K562 (cell line): Measurements from ENCODE around the gene SLC41A3. TPM values are rescaled to one million over a fixed set of nuclear protein-coding genes. Genes with fewer than 3 reads are reported as not detected.

ENCODE experiments used
- ATAC-seq: fragments of 200-7000 bp; cut with Tn5 transposase; 3 replicates; pipeline ENCODE4 v1.9.1; 2020; ENCODE audit warnings: moderate library complexity
- BruUV-seq: library from RNA; stranded (reverse); fragments of 400-500 nt; replicated peaks from 2 replicates; lab custom pipeline; 2021; lab: Mats Ljungman, UMichigan
- CTCF ChIA-PET: fragments of 300-600 bp; formaldehyde crosslinking; extraction: SDS; loops from one replicate; lab custom pipeline; 2021; ENCODE audit warnings: low intra/inter-chr PET ratio; lab: Yijun Ruan, JAX
- POLR2A ChIA-PET: fragments of 300-600, 350-650 bp; sonication (Branson Sonifier 250); formaldehyde crosslinking; extraction: SDS; loops from one replicate; lab custom pipeline; 2021; ENCODE audit warnings: antibody characterized with exemption, inconsistent platforms; lab: Yijun Ruan, JAX
- DNase-seq, 4 experiments: peaks; one replicate each; pipeline versions ENCODE4 v3.0.0 to v3.0.0-alpha.2; 2011 to 2018; ENCODE audit warnings: low spot score in 3 of 4, mixed read lengths in 3 of 4; ENCODE audit errors: extremely low read depth in 1 of 4
- FAIRE-seq: peaks from 2 replicates; lab custom pipeline; 2011; peaks lifted over from hg19 to GRCh38; lab: Jason Lieb, UNC
- H2AFZ ChIP-seq: 2 replicates; pipeline ENCODE4 v1.6.0; 2011; ENCODE audit warnings: low read depth, low read length, control low read depth, inconsistent platforms
- H3K27ac ChIP-seq: fragments of 200-600 bp; 3 replicates; pipeline ENCODE4 v1.8.0; 2011; ENCODE audit warnings: low read depth, mild to moderate bottlenecking, control low read depth, inconsistent platforms, low read length, moderate library complexity, mixed read lengths; ENCODE audit errors: extremely low read depth
- H3K27me3 ChIP-seq, 2 experiments: fragments of 300-600 bp in 1 of 2; 2 replicates in 1 of 2; 3 replicates in 1 of 2; pipeline versions ENCODE4 v1.6.0 to v1.8.0; 2011; ENCODE audit warnings: inconsistent platforms in 2 of 2, low read length in 2 of 2, mild to moderate bottlenecking in 1 of 2, mixed read lengths in 1 of 2, moderate library complexity in 1 of 2; ENCODE audit not compliant: control insufficient read depth in 2 of 2, insufficient read depth in 2 of 2
- H3K36me3 ChIP-seq: fragments of 300-600 bp; 3 replicates; pipeline ENCODE4 v1.8.0; 2011; ENCODE audit warnings: mild to moderate bottlenecking, low read length, inconsistent platforms; ENCODE audit not compliant: control insufficient read depth, insufficient read depth
- H3K4me1 ChIP-seq, 2 experiments: fragments of 200-600 bp in 1 of 2; replicated peaks in 1 of 2; 2 replicates in 1 of 2; 3 replicates in 1 of 2; pipeline versions ENCODE4 v1.5.1 to v1.8.0; 2011; ENCODE audit warnings: inconsistent platforms in 2 of 2, low read length in 2 of 2, mild to moderate bottlenecking in 1 of 2, mixed read lengths in 1 of 2, moderate library complexity in 1 of 2; ENCODE audit not compliant: control insufficient read depth in 2 of 2, insufficient read depth in 2 of 2
- H3K4me2 ChIP-seq: 2 replicates; pipeline ENCODE4 v1.6.1; 2011; ENCODE audit warnings: low read length, control low read depth, inconsistent platforms, mixed read lengths; ENCODE audit not compliant: insufficient read depth
- H3K4me3 ChIP-seq: fragments of 200-600 bp; sonication (generic), shearing (Covaris generic); 2 replicates; pipeline ENCODE4 v1.5.1; 2016; ENCODE audit warnings: control low read depth, inconsistent platforms
- H3K79me2 ChIP-seq: fragments of 200-600 bp; 3 replicates; pipeline ENCODE4 v1.8.0; 2011; ENCODE audit warnings: low read length, inconsistent platforms; ENCODE audit not compliant: control insufficient read depth, insufficient read depth
- H3K9ac ChIP-seq, 2 experiments: 2 replicates each; pipeline versions ENCODE4 v1.6.0 to v1.6.1; 2011; ENCODE audit warnings: low read depth in 2 of 2, low read length in 2 of 2, control low read depth in 1 of 2, inconsistent platforms in 1 of 2, mild to moderate bottlenecking in 1 of 2, mixed read lengths in 1 of 2; ENCODE audit not compliant: insufficient read depth in 1 of 2
- H3K9me1 ChIP-seq: one replicate; pipeline ENCODE4 v1.6.0; 2011; ENCODE audit warnings: inconsistent platforms, mild to moderate bottlenecking, low read length, moderate library complexity; ENCODE audit not compliant: control insufficient read depth, insufficient read depth
- H3K9me3 ChIP-seq: replicated peaks from 2 replicates; pipeline ENCODE4 v1.5.1; 2011; ENCODE audit warnings: low read depth, low read length, inconsistent platforms; ENCODE audit not compliant: control insufficient read depth, insufficient read depth
- H4K20me1 ChIP-seq: replicated peaks from 2 replicates; pipeline ENCODE4 v1.6.1; 2011; ENCODE audit warnings: low read length, inconsistent platforms, mixed read lengths; ENCODE audit not compliant: control insufficient read depth, insufficient read depth
- CTCF ChIP-seq, 3 experiments: IDR thresholded peaks in 2 of 3; conservative IDR thresholded peaks in 1 of 3; 2 replicates each; pipeline ENCODE4 v1.5.1; 2011 to 2012; ENCODE audit warnings: low read length in 3 of 3, mild to moderate bottlenecking in 3 of 3, control low read depth in 2 of 3, improper control_type of control experiment in 1 of 3, inconsistent platforms in 1 of 3, low read depth in 1 of 3, mixed read lengths in 1 of 3, moderate library complexity in 1 of 3; ENCODE audit not compliant: insufficient read depth in 2 of 3
- PTRF ChIP-seq: fragments of 450-650 bp; IDR thresholded peaks from 2 replicates; pipeline ENCODE4 v1.6.1; 2016; ENCODE audit warnings: mild to moderate bottlenecking, missing genetic modification characterization, missing compliant biosample characterization
- ZNF121 ChIP-seq: sonication (generic); formaldehyde crosslinking; conservative IDR thresholded peaks from 2 replicates; pipeline ENCODE4 v1.8.0; 2022; ENCODE audit warnings: missing genetic modification reagents
- WGBS: fragments of 100-300 bp; shearing (Covaris generic); methylation state at CpG from one replicate; pipeline ENCODE4 v1.1.6; 2016; ENCODE audit warnings: low coverage, mixed read lengths; ENCODE audit not compliant: insufficient coverage; ENCODE audit errors: missing lambda C conversion rate; 5-methylcytosine and 5-hydroxymethylcytosine counted together
- in situ Hi-C: fragments of 300-500 bp; cut with MboI; formaldehyde crosslinking; loops from 4 replicates; pipeline ENCODE4 v1.15.0; 2018; ENCODE audit warnings: inconsistent platforms, mixed read lengths
- intact Hi-C: fragments of 100-400 bp; cut with micrococcal nuclease; formaldehyde crosslinking; loops from 2 replicates; pipeline ENCODE4 v1.14.2; 2022
- polyA plus RNA-seq, 8 experiments: library from polyadenylated mRNA; depleted of rRNA in 4 of 8; stranded (reverse) in 5 of 8; unstranded in 3 of 8; fragments of >200 nt; fragmentation: Nextera tagmentation in 2 of 8; fragmentation: Illumina TruSeq in 1 of 8; extraction: Ambion mirVana in 2 of 8; extraction: Trizol in 1 of 8; gene quantifications; 2 replicates each; pipeline versions ENCODE4 v1.2.1 to v1.2.3, GENCODE V29; 2011 to 2014; ENCODE audit warnings: inconsistent platforms in 1 of 8, missing spikeins in 1 of 8
- total RNA-seq, 7 experiments: library from RNA; depleted of rRNA in 6 of 7; stranded (reverse); fragments of >200 nt in 6 of 7; fragmentation: Illumina TruSeq in 2 of 7; extraction: Trizol in 2 of 7; gene quantifications; 2 replicates each; pipeline versions ENCODE4 v1.2.1 to v1.2.3, GENCODE V29; 2011 to 2021; ENCODE audit warnings: low replicate concordance in 1 of 7
- TF ChIP-seq, protein P1 (sequence below): fragments of 450-650 bp; IDR thresholded peaks from 2 replicates; pipeline ENCODE4 v1.6.1; 2016

SLC41A3 gene
- total and polyA plus RNA-seq, 9 of the 15 experiments (the other 6 are each of a cell fraction or from before 2014, with no cell fraction given), result 4.1 to 20.7 (median 11.2) TPM

GRCh38 chr3:126026761-126027160 lies 57.2 kb downstream of the SLC41A3 start:
- no peaks in the 10 kb centered on the region for H3K9me3 ChIP-seq
- H3K27ac ChIP-seq, result no peak overlapping the region
- H4K20me1 ChIP-seq, result no peaks in the 10 kb centered on the region
- DNase-seq, result no peak
- intact Hi-C loops, result no loop called here
- ATAC-seq, result no peak
- no peaks in the 10 kb centered on the region for H3K4me1 ChIP-seq
- TF ChIP-seq PTRF (tag) (no peak), ZNF121 (no peak), CTCF (IDR thresholded peaks at IDR 0.05 in 2 of 3, conservative IDR thresholded peaks at IDR 0.05 in 1 of 3; ENCODE audit: insufficient read depth in 2 of 3, low read depth in 1 of 3, low read length in 3 of 3) (no peak)
- TF ChIP-seq, protein P1, sequence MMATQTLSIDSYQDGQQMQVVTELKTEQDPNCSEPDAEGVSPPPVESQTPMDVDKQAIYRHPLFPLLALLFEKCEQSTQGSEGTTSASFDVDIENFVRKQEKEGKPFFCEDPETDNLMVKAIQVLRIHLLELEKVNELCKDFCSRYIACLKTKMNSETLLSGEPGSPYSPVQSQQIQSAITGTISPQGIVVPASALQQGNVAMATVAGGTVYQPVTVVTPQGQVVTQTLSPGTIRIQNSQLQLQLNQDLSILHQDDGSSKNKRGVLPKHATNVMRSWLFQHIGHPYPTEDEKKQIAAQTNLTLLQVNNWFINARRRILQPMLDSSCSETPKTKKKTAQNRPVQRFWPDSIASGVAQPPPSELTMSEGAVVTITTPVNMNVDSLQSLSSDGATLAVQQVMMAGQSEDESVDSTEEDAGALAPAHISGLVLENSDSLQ, result no peak
- FAIRE-seq, result no peak
- no TSS peak for BruUV-seq
- H3K9me1 ChIP-seq, result no peaks in the 10 kb centered on the region
- H3K4me3 ChIP-seq, result no peak overlapping the region
- no peaks in the 10 kb centered on the region for H3K36me3 ChIP-seq
- H3K4me2 ChIP-seq, result no peak overlapping the region
- 34% methylated on average over 5 of the region's 6 CpGs for WGBS
- POLR2A ChIA-PET, result interaction anchor here (0.6 kb wide), 1 partner anchor 15 kb away, joined by 4 read pairs; no protein-coding TSS in a partner anchor
- no peaks in the 10 kb centered on the region for H3K27me3 ChIP-seq
- no peak overlapping the region for H3K9ac ChIP-seq
- CTCF ChIA-PET, result no interaction called here
- H2AFZ ChIP-seq, result no peak overlapping the region
- H3K79me2 ChIP-seq, result no peaks in the 10 kb centered on the region
- in situ Hi-C loops, result no loop called here
